Activated CD4-positive, alpha-beta T cell treated with anti-CD3 and anti-CD28 coated beads for 24 hours (primary cell): Measurements from ENCODE around the gene TMEM132E.

Source experiments
- DNase-seq, 2 donors: peaks; one replicate each; pipeline ENCODE4 v3.0.0-alpha.2; 2020; ENCODE audit warnings: low read depth in 2 of 2

Gene TMEM132E

DNA sequence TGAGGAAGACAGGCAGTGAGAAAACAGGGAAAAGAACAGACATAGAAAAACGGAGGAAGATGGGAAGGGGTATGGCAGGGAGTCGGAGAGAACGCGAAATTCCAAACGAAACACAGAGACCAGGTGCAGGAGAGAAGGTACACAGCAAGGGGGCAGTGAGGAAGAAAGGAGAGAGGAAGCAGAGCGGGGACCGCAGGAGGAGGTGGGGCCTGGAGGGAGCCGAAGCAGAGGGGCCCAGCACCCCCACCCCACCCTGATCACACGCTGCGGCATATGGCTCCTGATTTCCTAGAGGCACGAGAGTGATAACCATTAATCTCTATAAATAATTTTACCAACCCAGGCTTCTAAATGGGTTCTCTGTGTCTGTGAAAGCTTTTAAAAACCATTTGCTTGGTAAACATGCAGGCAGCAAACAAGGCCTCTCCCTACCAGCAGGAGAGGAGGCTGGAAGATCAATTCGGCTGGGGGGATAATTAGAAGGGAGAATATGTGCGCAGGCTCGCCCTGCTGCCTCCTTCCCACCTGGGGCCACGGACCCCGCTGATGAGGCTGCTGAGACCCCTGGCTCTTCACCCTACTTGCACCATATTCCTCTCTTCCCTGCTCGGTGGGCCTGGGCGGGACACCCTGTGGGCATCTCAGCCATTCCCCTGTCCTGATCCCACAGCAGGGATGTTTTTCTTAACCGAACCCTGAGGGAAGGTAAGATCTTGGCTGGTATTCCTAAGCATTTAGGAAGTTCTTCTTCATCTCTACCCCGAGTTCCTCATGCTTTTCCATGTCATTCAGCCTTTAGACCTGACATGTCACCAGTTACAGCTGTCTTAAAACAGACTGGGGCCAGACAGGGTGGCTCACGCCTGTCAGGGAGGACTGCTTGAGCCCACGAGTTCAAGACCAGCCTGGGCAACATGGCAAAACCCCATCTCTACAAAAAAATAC lies 86.7 kb downstream of the TMEM132E start:
- no peak for DNase-seq

DNA sequence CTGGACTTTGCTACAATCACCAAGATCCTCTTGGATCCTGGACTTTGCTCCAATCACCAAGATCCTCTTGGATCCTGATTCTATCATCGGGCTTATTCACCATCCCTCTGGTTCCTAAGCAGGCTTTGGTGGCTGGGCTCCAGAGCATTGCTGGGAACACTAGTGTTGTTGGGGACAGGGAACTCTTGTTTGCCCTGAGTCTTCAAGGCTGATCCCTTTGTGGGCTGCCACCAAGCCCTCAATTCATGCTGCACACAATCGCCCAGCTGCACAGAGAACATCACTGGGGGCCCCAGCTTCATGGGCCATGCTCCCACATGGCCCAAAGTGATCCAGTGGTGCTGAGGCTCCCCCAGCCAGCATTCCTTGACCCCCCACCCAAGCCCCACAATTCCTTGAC lies 88.3 kb downstream of the TMEM132E start:
- no peak for DNase-seq

DNA sequence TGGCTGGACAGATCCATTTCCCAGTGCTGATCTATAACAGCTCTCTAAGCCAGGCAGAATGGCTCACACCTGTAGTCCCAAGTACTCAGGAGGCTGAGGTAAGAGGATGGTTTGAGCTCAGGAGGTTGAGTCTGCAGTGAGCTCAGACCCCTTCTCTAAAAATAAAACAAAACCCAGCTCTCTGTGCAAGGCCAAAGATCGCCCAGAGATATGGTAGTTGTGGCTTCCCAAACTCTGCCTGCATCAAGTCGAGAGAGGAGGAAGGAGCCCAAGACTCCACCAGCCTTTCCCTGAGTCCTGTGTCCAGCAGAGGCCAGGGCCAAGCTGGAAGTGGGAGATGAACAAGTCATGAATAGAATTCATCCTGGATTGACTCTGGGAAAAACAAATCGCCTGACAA lies 88.8 kb downstream of the TMEM132E start:
- DNase-seq: no peak

DNA sequence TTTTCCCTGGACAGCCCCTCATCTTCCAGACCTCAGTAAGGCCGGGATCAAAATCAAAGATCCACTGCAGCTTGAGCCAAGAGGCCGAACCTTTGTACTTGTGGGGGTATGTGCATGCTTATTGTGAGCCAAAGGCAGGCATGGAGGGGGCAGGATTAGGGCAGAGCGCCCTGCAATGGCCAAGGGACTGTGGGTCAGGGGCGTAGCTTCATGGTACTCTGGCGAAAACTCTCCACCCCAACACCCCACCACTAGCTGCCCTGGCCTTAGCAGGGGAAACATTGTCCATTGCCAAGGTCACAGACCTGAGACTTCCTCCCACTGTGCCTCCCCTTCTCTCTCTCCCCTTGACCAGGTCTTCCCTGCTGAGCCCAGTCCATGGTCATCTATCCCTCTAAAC lies 90.1 kb downstream of the TMEM132E start:
- no peak for DNase-seq

DNA sequence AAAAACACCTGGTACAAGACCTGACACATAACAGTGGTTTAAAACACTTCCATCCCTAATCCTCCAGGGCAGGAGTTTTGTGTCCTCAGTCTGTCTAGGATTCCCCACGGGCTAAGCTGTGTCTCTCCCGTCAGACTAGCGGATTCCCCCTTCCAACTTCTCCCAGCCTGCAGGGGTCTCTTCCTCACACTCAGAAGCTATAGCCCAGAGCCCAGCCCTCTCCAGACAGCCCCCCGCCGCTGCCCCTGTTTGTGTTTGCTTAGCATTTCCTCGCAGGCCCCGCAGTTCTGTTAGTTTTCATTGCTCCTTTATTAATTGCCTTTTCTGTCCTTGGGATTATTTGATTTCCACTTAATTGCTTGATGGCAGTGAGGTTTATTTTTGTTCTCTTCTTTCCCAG lies 91.2 kb downstream of the TMEM132E start:
- DNase-seq: no peak

DNA sequence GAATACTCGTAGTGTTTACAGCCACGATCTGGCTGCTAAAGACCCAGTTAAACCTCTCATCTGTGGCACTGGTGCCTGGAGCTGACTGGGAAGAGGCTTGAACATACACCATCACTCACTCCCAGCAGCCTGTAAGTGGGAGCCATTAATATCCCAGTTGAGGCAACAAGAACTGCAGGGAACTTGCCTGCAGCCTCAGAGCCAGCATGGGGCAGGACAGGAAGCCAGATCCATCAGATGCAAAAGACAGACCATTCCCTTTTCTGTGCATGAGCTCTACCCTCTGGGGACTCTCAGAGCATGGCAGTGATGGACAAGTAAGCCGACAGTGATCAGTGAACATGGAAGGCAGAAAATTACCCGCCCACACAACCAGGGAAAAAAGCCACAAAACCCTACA lies 91.8 kb downstream of the TMEM132E start:
- no peak for DNase-seq

DNA sequence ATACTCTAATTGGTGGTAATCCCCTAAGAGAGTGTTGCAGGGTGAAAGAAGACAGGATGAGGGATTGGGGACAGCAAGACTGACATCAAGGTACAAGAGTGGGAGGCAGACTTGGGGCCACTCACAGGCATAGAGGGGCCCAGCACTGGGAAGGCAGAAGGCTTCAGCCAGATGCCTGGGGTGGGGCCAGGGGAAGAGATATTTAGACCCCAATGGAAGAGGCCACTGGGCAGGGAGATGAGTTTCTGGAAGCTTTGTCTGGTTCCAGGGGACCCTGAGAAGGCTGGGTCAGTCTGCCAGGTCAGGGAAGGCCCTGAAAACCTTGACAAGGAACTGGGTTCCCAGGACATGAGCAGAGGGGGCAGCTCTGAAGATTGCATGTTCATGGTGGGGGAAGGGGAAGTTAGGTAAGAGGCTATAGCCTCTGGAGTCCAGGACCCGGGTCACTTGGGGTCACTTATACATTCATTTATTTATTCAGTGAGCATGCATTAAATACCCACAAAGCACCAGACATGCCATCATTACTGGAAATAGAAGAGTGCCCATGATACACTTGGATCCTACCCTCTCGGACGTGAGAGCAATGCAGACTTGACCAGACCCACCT lies 92.9 kb downstream of the TMEM132E start:
- DNase-seq: no peak

DNA sequence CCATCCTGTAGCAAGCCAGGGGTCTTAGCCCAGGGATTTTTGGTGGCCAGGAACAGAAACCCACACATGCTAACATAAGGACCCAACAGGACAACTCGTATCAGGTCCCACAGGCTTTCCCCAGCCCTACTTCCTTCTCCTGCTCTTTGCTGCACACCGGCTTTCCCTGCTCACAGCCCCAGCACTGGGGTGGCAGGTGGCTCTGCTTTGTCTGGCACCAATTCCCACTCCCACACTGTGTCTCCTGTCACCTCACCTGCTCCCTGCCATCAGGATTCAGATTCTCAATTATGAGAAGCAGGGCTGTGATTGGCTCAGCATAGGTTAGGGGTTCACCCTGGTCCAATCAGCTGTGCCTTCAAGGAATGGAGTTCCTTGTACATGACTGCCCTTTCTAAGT lies 94.1 kb downstream of the TMEM132E start:
- DNase-seq: no peak

DNA sequence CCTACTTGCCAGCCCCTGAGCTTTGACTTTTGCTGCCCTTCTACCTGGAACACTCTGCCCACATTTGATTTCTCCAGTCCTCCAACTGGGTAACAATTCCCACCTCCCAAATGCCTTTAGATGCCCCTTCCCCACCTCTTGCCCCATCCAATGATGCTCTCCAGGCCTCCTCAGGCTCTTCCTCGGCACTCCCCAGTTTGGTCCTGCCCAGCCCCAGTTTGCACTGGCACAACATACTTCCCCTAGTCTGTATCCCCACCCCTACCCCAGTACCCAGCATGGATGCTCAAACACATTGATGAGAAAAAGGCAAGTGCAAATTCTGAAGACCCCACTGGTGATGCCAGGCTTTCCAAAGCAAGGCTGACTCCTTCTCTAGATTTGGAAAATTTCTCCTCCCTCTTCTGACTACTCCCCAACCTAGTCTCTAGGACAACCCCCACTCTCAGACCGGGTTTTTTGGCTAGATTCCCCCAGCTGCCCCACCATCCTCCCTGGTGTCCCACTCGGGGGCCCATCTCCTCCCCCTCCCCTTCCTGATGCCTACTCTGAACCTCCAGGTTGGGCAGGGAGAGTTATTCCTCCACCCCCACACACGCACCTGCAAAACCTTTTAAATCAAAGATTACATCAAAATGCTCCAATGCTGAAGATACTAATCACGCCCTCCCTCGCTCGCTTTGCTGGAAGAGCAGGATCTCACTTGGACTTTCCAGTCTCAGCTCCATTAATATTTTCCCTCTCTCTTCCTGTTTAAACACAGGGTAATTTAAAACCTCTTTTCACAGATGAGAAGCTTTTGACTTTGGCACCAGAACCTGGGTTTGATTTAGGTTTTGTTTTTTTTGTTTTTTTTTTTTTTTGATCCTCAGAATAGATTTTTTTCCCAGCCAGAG lies 94.9 kb downstream of the TMEM132E start:
- DNase-seq: no peak

DNA sequence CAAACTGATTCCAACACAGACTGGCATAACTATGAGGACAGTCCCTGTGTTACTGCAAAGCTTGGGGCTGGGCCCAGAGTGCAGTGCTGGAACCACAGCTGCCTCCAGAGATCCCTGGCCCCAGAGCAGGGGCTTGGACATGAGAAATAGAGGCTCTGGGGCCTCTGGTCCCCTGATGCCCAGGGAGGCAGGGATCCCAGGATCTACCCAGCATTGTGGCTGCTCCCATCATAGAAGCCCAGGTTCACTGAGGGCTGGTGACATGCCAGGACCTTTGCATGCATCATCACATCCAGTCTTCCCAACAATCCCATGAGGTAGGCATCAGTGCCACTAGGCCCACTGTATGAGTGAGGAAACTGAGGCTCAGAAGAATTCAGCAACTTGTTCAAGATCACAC lies 95.8 kb downstream of the TMEM132E start:
- no peak for DNase-seq

DNA sequence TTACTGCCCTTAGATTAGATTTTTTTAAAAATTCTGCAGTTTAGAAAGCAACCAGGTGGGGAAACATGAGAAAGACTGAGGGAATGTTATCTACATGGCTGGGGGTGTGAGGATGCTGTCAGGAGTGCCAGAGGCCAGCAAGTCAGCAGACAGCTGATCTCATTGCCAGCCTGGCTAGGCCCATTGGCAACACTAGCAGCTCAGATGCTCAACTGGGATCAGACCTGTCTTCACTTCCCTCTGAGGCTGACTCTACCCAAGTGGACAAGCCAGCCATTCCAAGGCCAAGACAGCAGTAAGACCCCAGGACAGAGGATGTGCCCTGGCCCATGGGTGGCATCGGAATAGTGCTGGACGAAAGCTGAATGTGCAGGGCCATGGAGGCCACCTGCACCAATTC lies 96.2 kb downstream of the TMEM132E start:
- no peak for DNase-seq

DNA sequence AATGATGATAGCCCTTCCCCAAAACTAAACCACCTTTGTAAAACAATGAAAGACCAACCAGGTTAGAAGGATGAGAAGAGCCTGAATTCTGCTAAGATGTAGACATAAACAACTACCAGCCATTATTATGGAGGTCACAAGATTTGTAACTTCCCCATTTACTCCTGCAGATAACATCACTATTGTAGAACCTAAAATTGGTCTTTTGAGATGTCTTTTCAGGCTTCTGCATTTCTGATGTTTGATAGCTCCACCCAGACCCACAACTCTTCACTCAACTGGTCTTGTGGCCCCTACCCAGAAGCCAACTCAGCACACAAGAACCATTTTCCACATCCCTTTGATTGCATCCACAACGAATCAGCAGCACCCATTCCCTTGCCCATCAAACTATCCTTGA lies 100.8 kb downstream of the TMEM132E start:
- DNase-seq: no peak

DNA sequence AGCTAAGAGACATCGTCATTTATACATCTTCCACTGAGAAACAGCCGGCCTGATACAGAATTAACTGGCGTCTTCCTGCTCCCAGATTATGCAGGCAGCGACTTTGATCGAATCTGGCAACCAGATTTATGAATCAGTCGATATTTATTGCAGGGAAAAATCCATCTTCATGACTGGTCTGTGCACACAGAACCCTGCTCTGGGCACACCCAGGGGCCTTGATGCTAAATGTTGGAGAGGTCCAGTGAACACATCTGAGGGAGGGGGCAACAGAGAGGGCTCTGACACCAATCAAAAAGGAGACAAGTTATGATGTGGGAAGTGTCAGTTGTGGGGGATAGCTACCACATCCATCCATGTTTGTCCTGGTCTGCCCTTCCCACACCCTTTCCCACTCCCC lies 102.9 kb downstream of the TMEM132E start:
- no peak for DNase-seq

DNA sequence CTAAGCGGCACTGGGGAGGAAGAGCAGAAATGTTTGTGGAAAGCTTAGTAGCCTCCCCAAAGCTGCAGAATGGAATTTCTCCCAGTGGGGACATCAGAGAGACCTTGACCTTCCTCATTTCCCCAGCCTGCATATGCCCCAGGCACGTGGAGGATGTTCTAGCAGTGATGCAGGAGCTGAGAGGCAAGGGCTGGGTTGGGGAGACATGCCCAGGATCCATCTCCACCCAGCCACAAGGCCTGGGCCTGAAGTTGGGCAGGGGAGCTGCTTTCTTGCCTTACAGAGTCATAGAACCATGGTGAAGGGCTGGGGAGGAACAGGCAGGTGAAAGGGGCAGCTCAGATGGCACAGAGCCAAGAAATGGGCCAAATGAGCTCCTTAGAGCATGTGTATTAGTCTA lies 104.0 kb downstream of the TMEM132E start:
- no peak for DNase-seq
